Keratinocyte (primary cell): ENCODE data around the gene RAB6A.

Experiments
- CTCF ChIP-seq, 3 experiments: IDR thresholded peaks in 1 of 3; conservative IDR thresholded peaks in 1 of 3; optimal IDR thresholded peaks in 1 of 3; 2 replicates in 2 of 3; 3 replicates in 1 of 3; pipeline versions ENCODE3 to v1.5.1; 2011; ENCODE audit warnings: low read length in 3 of 3, mild to moderate bottlenecking in 3 of 3, moderate library complexity in 2 of 3, control low read depth in 1 of 3, inconsistent platforms in 1 of 3; ENCODE audit not compliant: insufficient read depth in 2 of 3; ENCODE audit errors: extremely low read depth in 1 of 3
- EZH2 ChIP-seq: IDR thresholded peaks from one replicate; pipeline ENCODE4 v1.6.1; 2012; ENCODE audit warnings: inconsistent platforms, mild to moderate bottlenecking, low read length, moderate library complexity

DNA sequence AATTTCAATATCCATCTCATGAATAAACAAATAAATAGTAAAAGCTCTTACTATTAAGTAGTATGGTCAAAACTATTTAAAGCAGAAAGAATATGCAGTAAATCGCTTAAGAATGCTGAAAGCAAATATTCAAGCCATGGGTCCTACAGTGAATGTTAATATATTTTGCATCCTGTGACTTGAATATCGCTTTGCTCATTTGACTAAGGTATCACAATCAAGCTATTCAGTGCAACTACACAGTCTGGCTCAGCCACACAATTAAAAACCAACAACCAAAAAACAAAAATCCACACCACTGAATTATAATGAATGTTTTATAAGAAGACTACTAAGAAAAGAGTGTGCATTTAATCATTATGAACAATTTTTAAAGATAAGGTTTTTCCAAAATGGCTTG is 45.3 kb downstream of the RAB6A start:
- no peak for TF ChIP-seq CTCF (optimal IDR thresholded peaks at IDR 0.05 in 1 of 3, IDR thresholded peaks at IDR 0.05 in 1 of 3, conservative IDR thresholded peaks at IDR 0.05 in 1 of 3; ENCODE audit: extremely low read depth in 1 of 3, insufficient read depth in 2 of 3, low read length in 3 of 3)
- TF ChIP-seq EZH2 = no peak
